ENCODE data around the gene SENP6. TPM values are rescaled to one million over a fixed set of nuclear protein-coding genes. Genes with fewer than 3 reads are reported as not detected.

SENP6 gene
- total RNA-seq, 1 experiment from 2014 or later = 90.9 TPM

DNA sequence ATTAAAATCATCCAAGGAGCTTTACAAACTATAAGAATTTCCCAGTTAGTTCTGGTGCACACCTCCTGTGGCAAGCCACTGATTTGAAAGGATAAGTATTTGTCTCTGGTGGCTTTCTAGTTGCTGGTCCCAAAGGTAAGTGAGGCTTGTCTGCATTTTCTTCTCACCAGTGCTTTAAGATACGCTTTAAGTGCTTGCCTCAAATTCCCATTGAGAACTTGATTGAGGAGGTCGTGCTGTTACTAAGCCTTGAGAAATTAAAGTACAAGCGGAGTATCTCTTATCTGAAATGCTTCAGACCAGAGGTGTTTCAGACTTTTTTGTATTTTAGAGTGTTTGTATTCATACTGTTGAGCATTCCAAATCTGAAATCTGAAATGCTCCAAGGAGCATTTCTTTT is 117.5 kb downstream of the SENP6 start (continued):
- TF ChIP-seq, protein P1, sequence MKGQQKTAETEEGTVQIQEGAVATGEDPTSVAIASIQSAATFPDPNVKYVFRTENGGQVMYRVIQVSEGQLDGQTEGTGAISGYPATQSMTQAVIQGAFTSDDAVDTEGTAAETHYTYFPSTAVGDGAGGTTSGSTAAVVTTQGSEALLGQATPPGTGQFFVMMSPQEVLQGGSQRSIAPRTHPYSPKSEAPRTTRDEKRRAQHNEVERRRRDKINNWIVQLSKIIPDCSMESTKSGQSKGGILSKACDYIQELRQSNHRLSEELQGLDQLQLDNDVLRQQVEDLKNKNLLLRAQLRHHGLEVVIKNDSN (CRISPR knock-in tag; IDR thresholded peaks at IDR 0.05) = no peak

DNA sequence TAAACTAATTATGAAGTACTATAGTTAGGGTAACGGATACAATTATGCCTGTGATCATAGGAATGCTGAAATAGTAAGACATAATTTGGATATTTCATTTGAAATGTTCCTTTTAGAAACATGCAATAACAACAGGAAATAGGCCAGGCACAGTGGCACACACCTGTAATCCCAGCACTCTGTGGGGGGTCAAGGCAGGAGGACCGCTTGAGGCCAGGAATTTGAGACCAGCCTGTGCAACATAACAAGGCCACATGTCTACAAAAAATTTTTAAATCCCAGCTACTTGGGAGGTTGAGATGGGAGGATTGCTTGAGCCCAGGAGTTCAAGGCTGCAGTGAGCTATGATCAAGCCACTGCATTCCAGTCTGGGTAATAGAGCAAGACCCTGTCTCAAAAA is 121.7 kb downstream of the SENP6 start:
- peak; percentile 47; the same call in 1 of the 2 replicates for ATAC-seq
- no peaks in the 10 kb centered on the region for H3K36me3 Mint-ChIP-seq
- no peaks in the 10 kb centered on the region for H3K4me1 Mint-ChIP-seq
- peak; percentile 22 for DNase-seq (ENCODE audit: low spot score)
- POLR2A ChIA-PET = interaction anchor here (0.6 kb wide), 1 partner anchor 15 kb away, joined by 3 read pairs; no protein-coding TSS in a partner anchor
- no peaks in the 10 kb centered on the region for H3K9me3 Mint-ChIP-seq
- H3K4me3 Mint-ChIP-seq = no peak overlapping the region
- H3K27ac Mint-ChIP-seq = no peak overlapping the region
- TF ChIP-seq ZNF263 (CRISPR knock-in tag; IDR thresholded peaks at IDR 0.05; ENCODE audit: low read depth) (no peak), KAT7 (CRISPR knock-in tag; IDR thresholded peaks at IDR 0.05; ENCODE audit: borderline replicate concordance) (no peak), FOXJ3 (CRISPR knock-in tag; IDR thresholded peaks at IDR 0.05; ENCODE audit: borderline replicate concordance) (no peak), ZNF396 (CRISPR knock-in tag; IDR thresholded peaks at IDR 0.05; ENCODE audit: borderline replicate concordance) (no peak), RORB (CRISPR knock-in tag; IDR thresholded peaks at IDR 0.05) (no peak), PRRX2 (CRISPR knock-in tag; IDR thresholded peaks at IDR 0.05) (no peak), ZNF232 (CRISPR knock-in tag; IDR thresholded peaks at IDR 0.05) (no peak), TP53 (CRISPR knock-in tag; IDR thresholded peaks at IDR 0.05) (no peak), TCF7 (CRISPR knock-in tag; IDR thresholded peaks at IDR 0.05; ENCODE audit: low read depth) (no peak), SOX15 (CRISPR knock-in tag; IDR thresholded peaks at IDR 0.05) (no peak)
- TF ChIP-seq, protein P2, sequence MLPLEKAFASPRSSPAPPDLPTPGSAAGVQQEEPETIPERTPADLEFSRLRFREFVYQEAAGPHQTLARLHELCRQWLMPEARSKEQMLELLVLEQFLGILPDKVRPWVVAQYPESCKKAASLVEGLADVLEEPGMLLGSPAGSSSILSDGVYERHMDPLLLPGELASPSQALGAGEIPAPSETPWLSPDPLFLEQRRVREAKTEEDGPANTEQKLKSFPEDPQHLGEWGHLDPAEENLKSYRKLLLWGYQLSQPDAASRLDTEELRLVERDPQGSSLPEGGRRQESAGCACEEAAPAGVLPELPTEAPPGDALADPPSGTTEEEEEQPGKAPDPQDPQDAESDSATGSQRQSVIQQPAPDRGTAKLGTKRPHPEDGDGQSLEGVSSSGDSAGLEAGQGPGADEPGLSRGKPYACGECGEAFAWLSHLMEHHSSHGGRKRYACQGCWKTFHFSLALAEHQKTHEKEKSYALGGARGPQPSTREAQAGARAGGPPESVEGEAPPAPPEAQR (CRISPR knock-in tag; IDR thresholded peaks at IDR 0.05) = no peak
- TF ChIP-seq, protein P3, sequence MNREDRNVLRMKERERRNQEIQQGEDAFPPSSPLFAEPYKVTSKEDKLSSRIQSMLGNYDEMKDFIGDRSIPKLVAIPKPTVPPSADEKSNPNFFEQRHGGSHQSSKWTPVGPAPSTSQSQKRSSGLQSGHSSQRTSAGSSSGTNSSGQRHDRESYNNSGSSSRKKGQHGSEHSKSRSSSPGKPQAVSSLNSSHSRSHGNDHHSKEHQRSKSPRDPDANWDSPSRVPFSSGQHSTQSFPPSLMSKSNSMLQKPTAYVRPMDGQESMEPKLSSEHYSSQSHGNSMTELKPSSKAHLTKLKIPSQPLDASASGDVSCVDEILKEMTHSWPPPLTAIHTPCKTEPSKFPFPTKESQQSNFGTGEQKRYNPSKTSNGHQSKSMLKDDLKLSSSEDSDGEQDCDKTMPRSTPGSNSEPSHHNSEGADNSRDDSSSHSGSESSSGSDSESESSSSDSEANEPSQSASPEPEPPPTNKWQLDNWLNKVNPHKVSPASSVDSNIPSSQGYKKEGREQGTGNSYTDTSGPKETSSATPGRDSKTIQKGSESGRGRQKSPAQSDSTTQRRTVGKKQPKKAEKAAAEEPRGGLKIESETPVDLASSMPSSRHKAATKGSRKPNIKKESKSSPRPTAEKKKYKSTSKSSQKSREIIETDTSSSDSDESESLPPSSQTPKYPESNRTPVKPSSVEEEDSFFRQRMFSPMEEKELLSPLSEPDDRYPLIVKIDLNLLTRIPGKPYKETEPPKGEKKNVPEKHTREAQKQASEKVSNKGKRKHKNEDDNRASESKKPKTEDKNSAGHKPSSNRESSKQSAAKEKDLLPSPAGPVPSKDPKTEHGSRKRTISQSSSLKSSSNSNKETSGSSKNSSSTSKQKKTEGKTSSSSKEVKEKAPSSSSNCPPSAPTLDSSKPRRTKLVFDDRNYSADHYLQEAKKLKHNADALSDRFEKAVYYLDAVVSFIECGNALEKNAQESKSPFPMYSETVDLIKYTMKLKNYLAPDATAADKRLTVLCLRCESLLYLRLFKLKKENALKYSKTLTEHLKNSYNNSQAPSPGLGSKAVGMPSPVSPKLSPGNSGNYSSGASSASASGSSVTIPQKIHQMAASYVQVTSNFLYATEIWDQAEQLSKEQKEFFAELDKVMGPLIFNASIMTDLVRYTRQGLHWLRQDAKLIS (CRISPR knock-in tag; IDR thresholded peaks at IDR 0.05; ENCODE audit: borderline replicate concordance) = no peak
- TF ChIP-seq, protein P4, sequence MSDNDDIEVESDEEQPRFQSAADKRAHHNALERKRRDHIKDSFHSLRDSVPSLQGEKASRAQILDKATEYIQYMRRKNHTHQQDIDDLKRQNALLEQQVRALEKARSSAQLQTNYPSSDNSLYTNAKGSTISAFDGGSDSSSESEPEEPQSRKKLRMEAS (CRISPR knock-in tag; IDR thresholded peaks at IDR 0.05) = no peak
- TF ChIP-seq, protein P5, sequence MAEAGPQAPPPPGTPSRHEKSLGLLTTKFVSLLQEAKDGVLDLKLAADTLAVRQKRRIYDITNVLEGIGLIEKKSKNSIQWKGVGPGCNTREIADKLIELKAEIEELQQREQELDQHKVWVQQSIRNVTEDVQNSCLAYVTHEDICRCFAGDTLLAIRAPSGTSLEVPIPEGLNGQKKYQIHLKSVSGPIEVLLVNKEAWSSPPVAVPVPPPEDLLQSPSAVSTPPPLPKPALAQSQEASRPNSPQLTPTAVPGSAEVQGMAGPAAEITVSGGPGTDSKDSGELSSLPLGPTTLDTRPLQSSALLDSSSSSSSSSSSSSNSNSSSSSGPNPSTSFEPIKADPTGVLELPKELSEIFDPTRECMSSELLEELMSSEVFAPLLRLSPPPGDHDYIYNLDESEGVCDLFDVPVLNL (CRISPR knock-in tag; IDR thresholded peaks at IDR 0.05; ENCODE audit: borderline replicate concordance, low read depth) = no peak
- TF ChIP-seq, protein P6, sequence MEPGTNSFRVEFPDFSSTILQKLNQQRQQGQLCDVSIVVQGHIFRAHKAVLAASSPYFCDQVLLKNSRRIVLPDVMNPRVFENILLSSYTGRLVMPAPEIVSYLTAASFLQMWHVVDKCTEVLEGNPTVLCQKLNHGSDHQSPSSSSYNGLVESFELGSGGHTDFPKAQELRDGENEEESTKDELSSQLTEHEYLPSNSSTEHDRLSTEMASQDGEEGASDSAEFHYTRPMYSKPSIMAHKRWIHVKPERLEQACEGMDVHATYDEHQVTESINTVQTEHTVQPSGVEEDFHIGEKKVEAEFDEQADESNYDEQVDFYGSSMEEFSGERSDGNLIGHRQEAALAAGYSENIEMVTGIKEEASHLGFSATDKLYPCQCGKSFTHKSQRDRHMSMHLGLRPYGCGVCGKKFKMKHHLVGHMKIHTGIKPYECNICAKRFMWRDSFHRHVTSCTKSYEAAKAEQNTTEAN (CRISPR knock-in tag; IDR thresholded peaks at IDR 0.05) = no peak
- TF ChIP-seq, protein P7, sequence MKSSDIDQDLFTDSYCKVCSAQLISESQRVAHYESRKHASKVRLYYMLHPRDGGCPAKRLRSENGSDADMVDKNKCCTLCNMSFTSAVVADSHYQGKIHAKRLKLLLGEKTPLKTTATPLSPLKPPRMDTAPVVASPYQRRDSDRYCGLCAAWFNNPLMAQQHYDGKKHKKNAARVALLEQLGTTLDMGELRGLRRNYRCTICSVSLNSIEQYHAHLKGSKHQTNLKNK (CRISPR knock-in tag; IDR thresholded peaks at IDR 0.05) = no peak
- CTCF ChIA-PET = interaction anchor here (0.8 to 1.1 kb wide), 2 partner anchors 35 to 170 kb away, joined by 3 to 5 read pairs; no protein-coding TSS in a partner anchor
- no peaks in the 10 kb centered on the region for H3K27me3 Mint-ChIP-seq (ENCODE audit: low read depth)

Data from WTC11 (cell line).